Activated CD4-positive, alpha-beta T cell treated with anti-CD3 and anti-CD28 coated beads for 48 hours (primary cell): ENCODE measurements around the gene CGNL1.

Experiments
- DNase-seq: peaks from one replicate; pipeline ENCODE4 v3.0.0-alpha.2; 2020

The CGNL1 gene

GRCh38 chr15:57352535-57353316 lies 23.6 kb upstream of the CGNL1 start:
- no peak for DNase-seq

- DNase-seq = no peak
Observed at GRCh38 chr15:57353317-57353804, 22.9 kb upstream of the CGNL1 start.

- DNase-seq = no peak
Observed at GRCh38 chr15:57354436-57355123, 21.7 kb upstream of the CGNL1 start.

DNA sequence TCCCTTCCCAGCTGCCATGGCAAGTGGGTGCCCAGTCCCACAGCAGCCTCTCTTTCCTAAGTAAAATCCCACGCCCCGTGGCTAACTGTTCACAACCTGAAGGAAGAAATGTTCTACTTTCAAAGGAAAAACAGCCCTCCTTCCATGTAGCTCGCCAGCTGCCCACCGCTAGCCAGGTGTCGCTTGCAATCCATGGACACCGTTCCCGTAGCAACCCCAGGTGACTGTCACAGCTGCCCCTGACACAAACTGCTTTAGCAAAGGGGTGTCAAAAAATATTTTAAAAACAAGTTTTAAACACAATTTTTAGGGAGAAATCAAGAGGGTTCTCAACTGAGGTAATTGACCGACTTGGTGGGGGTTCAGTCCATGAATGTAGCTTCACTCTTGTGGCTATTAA lies 21.0 kb upstream of the CGNL1 start:
- DNase-seq = no peak

- no peak for DNase-seq
Observed at GRCh38 chr15:57356178-57356577, 20.1 kb upstream of the CGNL1 start.

GRCh38 chr15:57356636-57357035 lies 19.7 kb upstream of the CGNL1 start:
- DNase-seq = no peak

DNA sequence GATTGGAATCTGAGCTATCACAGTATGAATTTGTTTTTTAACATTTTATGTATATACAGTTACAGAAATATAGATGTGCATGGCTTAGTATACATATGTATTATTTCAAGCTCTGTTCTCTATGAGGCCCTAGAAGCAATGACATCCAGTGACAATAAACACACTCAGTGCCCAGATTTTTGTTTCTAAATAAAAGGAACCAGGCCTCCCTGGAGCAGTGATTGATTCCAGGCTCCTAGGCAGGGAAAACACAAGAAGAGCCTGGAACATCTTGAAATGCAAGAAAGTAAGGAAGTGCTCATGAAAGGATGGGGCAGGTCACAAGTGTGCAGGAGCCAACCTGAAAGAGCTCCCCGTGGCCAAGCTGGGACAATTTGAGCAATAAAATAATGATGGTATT lies 18.5 kb upstream of the CGNL1 start:
- DNase-seq = no peak

- no peak for DNase-seq
Observed at GRCh38 chr15:57358571-57358970, 17.7 kb upstream of the CGNL1 start.

- DNase-seq = no peak
Observed at GRCh38 chr15:57363661-57364060, 12.6 kb upstream of the CGNL1 start.

DNA sequence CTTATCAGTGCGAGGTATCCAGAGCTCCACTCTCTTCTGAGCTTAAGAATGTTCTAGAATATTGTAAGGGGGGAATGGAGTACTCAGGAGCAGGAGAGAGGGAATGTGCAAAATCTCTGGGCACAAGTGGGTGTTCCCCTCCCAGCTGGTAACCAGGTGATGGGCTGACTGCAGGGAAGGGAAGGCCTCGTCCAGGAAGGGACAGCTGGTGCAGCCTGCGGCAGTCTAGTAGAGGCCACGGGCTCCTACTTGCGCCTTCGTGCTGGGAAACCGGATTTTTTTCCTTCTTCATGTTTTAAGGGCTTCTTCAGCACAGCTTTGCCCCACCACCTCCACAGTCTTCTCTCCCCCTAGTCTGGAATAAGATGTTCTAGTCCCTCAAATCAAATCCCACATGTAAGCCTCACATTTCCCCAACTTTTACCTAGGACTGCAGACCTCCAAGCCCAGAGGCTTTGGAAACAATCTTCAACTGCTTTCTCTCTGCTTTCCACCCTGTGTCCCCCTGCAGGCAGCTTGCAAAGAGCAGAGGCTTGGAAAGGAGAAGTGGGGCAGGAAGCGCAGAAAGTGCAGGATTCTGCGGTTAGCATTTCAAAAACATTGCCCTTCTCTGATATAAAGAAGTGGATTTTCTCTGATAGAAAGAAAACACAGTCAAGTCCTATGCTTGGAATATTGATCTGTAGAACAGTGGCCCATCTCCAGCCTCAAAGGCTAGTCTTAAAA lies 11.9 kb upstream of the CGNL1 start:
- no peak for DNase-seq

DNA sequence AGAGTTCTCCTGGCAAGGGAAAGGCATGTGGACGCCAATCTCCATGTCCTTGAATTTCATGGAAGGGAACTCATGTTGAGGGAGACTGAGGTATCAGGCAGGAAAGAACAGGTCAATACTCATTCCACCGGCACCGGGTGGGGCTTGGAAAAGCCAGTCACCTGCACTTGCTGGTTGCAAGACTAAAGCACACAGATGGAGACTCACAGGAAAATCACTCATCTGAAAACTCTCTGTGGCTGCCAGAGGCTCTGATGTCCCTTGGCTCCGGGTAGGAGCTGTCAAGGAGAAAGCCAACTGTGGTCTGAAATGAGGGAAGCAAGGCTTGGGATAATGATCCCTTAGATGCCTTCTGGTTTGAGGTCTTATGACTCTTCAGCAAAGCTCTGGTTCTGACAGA lies 8.7 kb upstream of the CGNL1 start:
- DNase-seq = no peak

DNA sequence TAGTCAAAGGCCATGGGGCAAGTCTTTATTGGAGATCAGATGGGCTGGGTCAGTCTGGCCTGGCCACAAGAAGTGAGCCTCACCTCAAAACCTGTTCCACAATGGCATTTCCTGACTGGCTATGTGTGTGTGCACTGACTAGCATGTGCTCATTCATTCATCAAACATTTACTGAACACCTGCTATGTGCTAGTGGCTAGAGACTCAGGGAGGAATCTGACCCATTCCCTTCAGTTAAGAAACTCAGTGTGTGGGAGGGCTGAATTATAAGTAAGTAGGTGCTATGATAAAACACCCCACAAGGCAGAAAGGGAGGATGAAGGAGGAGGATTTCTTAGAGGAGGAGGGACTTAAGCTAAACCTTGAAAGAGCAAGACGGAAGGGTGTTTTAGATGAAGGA lies 5.4 kb upstream of the CGNL1 start:
- no peak for DNase-seq

DNA sequence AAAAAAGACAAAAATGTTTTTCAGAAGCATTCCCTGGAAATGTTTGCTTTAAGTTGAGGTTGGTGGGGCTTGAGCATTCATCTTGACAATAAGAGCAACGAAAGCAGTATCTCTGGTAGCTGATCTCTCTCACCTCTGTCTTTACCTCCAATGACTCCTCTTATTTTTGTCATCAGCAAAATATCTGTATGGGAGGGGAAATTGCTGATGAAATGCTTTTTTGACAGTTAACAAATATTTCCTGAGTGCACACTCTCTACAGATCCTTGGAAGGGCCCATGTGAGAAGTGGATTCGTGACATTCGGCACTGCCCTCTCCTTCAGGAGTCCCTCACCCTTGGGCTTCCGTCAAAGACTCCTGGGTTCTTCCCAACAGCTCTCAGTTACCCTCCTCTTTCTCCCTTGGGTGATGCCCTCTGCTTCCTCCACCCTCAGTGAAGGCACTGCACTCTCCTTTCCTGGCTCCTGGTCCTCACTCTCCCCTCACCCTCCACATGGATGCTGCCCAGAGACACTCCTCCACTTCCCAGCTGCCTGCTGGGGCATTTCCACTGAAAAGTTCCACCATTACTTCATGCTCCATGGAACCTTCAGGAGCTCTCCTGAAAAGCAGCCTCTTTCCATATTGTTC lies 2.9 kb upstream of the CGNL1 start:
- no peak for DNase-seq

DNA sequence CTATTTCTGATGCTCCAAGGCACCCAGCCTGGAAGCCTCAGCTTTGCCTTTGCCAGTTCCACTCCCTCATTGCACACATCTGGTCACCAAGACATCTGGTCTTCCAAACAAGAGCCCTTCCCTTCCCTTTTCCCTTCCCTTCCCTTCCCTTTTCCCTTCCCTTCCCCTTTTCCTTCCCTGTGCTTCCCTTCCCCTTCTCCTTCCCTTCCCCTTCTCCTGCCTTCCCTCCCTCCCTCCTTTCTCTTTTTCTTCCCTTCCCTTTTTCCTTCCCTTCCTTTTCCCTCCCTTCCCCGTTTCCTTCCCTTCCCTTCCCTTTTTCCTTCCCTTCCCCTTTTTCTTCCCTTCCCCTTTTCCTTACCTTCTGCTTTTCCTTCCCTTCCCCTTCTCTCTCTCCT lies 2.4 kb upstream of the CGNL1 start:
- no peak for DNase-seq

- DNase-seq = no peak
Observed at GRCh38 chr15:57376696-57377477, 582 bp downstream of the CGNL1 start.

DNA sequence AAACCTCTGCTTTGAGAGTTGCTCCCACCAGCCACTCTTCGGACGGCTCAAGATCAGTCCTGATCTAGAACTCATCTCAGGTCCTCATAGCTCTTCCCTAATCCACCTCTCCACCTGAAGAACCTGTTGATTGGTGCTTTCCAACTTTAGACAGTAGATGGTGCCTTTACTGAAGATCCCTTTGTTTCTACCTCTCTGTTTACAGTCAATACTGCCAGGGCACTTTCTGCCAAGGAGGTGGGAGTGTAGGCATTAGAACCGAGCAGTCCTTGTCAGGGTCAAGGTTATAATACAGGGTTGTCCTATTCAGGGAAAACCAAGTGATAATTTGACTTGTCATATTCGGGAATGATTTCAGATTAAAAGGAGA lies 1.2 kb downstream of the CGNL1 start:
- DNase-seq = no peak

DNA sequence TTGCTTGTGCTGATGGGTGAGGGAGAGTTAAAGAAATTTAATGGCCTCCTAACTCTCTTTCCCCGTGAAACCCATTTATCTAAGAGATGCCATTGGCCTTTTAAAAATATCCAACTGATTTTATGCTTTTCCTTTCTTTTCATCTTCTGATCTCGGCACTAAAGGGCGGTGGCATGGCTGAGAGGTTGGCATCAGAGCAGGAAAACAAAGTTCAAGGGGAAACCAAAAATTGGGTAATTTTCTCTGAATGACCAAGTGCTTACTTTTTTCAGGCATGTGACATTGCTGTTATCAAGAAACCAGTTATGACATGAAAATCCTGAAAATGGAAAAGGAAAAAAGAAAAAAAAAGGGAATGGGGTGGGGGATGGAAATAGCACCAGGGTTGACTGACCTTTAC lies 3.2 kb downstream of the CGNL1 start:
- DNase-seq = no peak

DNA sequence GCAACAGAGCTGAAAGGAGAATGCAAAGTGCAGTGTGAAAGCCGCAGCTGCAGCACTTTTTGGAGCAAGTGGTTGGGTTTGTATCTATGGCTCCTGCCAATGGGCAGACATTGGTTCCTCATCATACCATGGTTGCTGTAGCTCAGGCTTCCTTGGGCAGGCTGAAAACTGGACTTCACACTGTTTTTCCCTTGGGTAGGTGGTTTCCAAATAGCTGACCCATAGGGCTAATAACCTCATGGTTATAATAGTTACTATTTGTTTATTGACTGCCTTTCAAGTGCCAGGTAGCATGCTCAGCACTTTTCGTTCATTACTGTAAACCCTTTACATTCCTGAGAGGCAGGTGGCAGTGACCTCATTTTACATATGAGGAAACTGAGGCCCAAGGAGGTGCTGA lies 4.5 kb downstream of the CGNL1 start:
- no peak for DNase-seq

GRCh38 chr15:57382215-57382614 lies 5.9 kb downstream of the CGNL1 start:
- DNase-seq = no peak

DNA sequence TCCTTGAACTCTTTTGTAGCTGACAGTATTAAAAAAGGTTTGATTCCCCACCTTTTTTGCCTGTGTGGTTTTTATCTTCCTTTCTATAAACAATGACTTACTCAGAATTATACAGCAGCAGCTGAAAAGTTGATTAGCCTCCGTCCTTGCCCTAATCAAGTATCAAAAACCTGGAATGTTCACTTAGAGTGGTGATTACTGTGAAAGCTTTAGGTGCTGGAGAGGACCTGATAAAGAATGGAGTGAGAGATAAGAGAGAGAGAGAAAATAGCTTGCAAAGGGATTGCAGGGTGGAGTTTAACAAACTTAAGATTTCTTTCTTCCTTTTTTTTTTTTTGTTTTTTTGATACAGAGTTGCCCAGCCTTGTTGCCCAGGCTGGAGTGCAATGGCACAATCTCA lies 6.7 kb downstream of the CGNL1 start:
- DNase-seq = no peak

GRCh38 chr15:57384024-57384423 lies 7.7 kb downstream of the CGNL1 start:
- DNase-seq = no peak

DNA sequence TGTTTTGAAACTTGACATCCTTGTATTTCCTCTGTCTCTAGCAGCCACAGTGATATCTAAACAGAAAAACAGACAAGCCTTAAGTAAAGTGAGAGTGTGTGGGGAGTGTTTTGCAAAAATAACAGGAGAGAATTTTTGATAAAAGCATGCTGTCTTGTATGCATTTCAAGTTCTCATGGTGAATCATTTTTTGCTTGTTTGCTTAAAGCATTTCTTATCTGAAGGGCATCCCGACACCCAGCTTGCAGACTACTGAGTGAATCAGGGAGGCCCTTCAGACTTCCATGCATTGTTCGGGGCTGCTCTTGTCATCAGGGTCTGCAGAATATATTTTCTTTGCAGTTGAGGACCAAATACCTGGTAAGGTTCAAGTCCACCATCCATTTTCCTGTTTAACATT lies 8.5 kb downstream of the CGNL1 start:
- DNase-seq = no peak

- DNase-seq = no peak
Observed at GRCh38 chr15:57385923-57386390, 9.7 kb downstream of the CGNL1 start.
